Amniotic stem cell (primary cell): ENCODE results near the gene AK5.

Experiments
- DNase-seq: peaks from one replicate; lab custom pipeline; 2025; lab: John Stamatoyannopoulos, UW

AK5 gene

DNA sequence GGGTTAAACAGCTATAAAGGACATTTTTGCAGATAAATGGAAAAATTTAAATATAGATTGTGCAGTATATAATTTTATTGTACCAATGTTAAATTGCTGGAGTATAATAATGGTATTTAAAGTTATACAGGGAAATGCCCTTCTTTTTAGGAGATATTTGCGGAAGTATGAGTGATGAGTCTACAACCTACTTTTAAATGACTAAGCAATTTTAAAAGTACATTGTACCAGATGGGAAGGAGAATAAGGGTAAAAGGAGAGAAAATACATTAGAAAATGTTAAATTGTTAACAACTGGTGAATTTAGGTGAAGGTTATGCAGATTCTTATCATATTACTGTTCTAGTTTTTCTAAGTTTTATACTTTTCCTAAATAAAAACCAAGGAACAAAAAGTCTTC lies 308.8 kb downstream of the AK5 start:
- no peak for DNase-seq

- DNase-seq: no peak
These were observed 311.1 kb downstream of the AK5 start for GRCh38 chr1:77592906-77593305.

DNA sequence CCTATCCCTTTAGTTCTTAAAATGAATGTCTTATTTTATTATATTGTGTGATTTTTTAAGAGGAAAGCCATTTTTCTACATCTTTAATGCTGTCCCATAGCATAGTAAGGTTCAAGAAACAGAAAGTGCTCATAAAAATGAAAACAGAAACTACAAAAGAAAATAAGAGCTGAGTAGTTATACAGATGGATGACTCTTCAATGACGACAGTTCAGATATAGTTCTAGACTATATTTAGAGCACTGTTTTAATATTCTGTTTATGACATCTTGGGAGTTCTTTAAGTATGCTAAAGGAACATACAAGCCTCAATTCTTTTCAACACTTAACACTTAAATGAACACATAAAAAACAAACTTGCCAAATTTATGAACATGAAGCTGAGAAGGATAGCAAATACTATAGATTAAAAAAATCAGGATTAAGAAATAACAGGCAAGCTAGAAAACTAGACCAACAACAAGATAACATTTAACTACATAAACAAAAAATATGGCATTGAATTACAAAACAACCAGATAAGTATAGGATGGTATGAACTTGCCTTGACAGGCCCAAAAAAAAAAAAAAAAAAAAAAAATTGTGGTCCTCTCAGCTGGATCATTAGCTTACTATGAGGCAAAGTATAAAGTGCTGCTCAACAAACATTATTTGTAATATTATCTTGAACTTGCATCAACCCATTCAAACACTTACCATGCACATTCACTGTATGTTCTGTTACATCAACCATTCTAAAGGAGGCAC lies 312.7 kb downstream of the AK5 start:
- DNase-seq: no peak

- no peak for DNase-seq
These were observed 315.5 kb downstream of the AK5 start for GRCh38 chr1:77597310-77597709.

DNA sequence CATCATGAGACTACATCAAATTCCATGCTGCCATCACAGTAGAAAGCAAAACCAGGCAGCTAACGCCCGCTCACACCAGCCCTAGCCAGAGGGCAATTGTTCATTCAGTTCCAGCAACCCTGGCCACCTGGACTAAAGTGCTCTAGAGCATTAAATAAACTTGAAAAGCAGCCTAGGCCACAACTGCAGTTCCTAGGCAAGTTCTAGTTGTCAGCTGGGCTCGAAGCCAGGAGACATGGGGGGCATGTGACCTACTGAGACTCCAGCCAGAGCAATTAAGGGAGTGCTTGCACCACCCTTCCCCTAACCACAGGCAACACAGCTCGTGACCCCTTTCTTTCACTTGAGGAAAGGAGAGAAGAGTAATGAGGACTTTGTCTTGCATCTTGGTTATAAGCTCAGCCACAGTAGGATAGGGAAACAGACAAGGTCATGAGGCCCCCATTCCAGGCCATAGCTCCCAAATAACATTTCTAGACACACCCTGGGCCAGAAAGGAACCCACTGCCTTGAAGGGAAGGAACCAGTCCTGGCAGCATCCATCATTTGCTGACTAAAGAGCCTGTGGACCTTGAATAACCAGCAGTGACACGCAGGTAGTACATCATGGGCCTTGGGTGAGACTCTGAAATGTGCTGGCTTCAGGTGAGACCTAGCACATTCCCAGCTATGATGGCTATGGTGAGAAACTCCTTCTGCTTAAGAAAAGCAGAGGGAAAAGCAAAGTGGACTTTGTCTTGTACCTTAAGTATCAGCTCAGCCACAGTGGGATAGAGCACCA lies 323.6 kb downstream of the AK5 start:
- no peak for DNase-seq

DNA sequence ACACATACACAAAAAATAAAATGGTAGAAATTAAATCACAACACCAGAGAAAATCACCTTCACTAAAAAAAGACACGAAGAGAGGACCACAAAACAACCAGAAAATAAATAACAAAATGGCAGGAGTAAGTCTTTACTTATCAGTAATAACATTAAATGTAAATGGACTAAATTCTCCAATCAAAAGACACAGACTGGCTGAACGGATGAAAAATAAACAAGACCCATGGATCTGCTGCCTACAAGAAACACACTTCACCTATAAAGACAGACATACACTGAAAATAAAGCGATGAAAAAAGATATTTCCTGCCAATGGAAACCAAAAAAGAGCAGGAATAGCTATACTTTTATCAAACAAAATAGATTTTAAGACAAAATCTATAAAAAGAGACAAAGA lies 327.1 kb downstream of the AK5 start:
- DNase-seq: no peak
